Lower lobe of right lung (tissue), 2 donors: ENCODE measurements around the gene IL15RA. TPM values are rescaled to one million over a fixed set of nuclear protein-coding genes. Genes with fewer than 3 reads are reported as not detected.
A peak's percentile ranks its signal among the peaks of the same experiment; 100 is the strongest.

Experiments
- ATAC-seq, 2 donors: fragments of 200-7000 bp; cut with Tn5 transposase; one replicate each; pipeline ENCODE4 v1.9.1; 2020 to 2022; ENCODE audit warnings: mild to moderate bottlenecking in 2 of 2, moderate library complexity in 2 of 2
- DNase-seq: peaks from one replicate; pipeline ENCODE4 v3.0.0-alpha.2; 2020
- H3K27ac ChIP-seq: fragments of 200-600 bp; one replicate; pipeline ENCODE4 v1.8.0; 2022
- H3K27me3 ChIP-seq: fragments of 200-600 bp; one replicate; pipeline ENCODE4 v1.8.0; 2022; ENCODE audit warnings: low read depth
- H3K36me3 ChIP-seq: fragments of 200-600 bp; one replicate; pipeline ENCODE4 v1.8.0; 2022; ENCODE audit warnings: mild to moderate bottlenecking
- H3K4me1 ChIP-seq: fragments of 200-600 bp; one replicate; pipeline ENCODE4 v1.8.0; 2022
- H3K4me3 ChIP-seq: fragments of 200-600 bp; one replicate; pipeline ENCODE4 v1.8.0; 2022; ENCODE audit warnings: mild to moderate bottlenecking
- H3K9me3 ChIP-seq: fragments of 200-600 bp; one replicate; pipeline ENCODE4 v1.8.0; 2022
- CTCF ChIP-seq: fragments of 200-600 bp; IDR thresholded peaks from one replicate; pipeline ENCODE4 v1.8.0; 2022; ENCODE audit warnings: antibody characterized with exemption, mild to moderate bottlenecking
- intact Hi-C: fragments of 100-400 bp; cut with DNase I; formaldehyde crosslinking; loops from one replicate; pipeline ENCODE4 v1.11.0; 2022
- total RNA-seq: library from RNA; stranded (reverse); fragmentation: NEBNext Ultra II Directional; extraction: Animal tissue kit (Norgen Biotek cat#: 25700); gene quantifications from one replicate; pipeline ENCODE4 v1.2.1, GENCODE V29; 2021
- donor health status: DM: no; HTN: yes; CAD: no; lungs with severe emphysema.

IL15RA gene
- total RNA-seq, 1 donor from 2014 or later = 28.5 TPM

- peaks cover 30% of the 10 kb centered on the region for H3K4me1 ChIP-seq
- no peak overlapping the region for H3K27ac ChIP-seq
- H3K27me3 ChIP-seq = no peaks in the 10 kb centered on the region
- DNase-seq (peak; percentile 42), ATAC-seq (no peak)
- TF ChIP-seq CTCF = no peak
- intact Hi-C loops = no loop called here
- H3K36me3 ChIP-seq = peaks cover 26% of the 10 kb centered on the region
- no peak overlapping the region for H3K4me3 ChIP-seq
- H3K9me3 ChIP-seq = no peaks in the 10 kb centered on the region
Measured at GRCh38 chr10:5968681-5969453, 8.5 kb downstream of the IL15RA start.

- TF ChIP-seq CTCF = no peak
- Histone ChIP-seq H3K4me1 (peaks cover 30% of the 10 kb centered on the region), H3K27me3 (no peaks in the 10 kb centered on the region), H3K36me3 (peaks cover 33% of the 10 kb centered on the region), H3K9me3 (no peaks in the 10 kb centered on the region), H3K4me3 (no peak overlapping the region), H3K27ac (no peak overlapping the region)
- DNase-seq (peak; percentile 15), ATAC-seq (no peak)
- intact Hi-C loops = no loop called here
Measured at GRCh38 chr10:5968037-5968680, 9.2 kb downstream of the IL15RA start.

DNA sequence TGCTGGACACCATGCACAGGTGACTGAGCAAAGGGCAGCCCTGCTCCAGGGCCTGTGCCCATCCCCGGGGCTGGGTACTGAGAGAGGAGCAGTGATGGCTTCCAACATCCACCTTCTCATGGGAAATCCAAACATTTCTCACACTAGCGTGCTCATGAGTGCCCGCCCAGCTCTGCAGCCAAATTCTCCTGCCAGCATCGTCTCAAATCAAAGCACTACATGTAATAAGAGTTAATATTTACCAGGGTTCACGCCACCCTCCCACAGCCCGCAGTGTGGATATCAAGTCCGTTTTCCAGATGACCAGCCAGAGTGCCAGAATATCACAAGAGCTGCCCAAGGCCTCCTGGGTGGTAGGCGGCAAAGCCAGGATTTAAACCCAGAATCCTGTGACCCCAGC is 12.1 kb downstream of the IL15RA start:
- H3K36me3 ChIP-seq = peaks cover 59% of the 10 kb centered on the region
- DNase-seq = peak; percentile 32
- H3K4me1 ChIP-seq = peaks cover 2% of the 10 kb centered on the region
- H3K27ac ChIP-seq = no peak overlapping the region
- H3K4me3 ChIP-seq = no peak overlapping the region
- H3K9me3 ChIP-seq = no peaks in the 10 kb centered on the region
- intact Hi-C loops = no loop called here
- no peaks in the 10 kb centered on the region for H3K27me3 ChIP-seq
- no peak for TF ChIP-seq CTCF
- peak in 1 of 2 donors; percentile 28 for ATAC-seq

GRCh38 chr10:5964736-5965135 is 12.6 kb downstream of the IL15RA start:
- Histone ChIP-seq H3K4me1 (no peaks in the 10 kb centered on the region), H3K36me3 (peaks cover 65% of the 10 kb centered on the region), H3K27ac (no peak overlapping the region), H3K27me3 (no peaks in the 10 kb centered on the region), H3K9me3 (no peaks in the 10 kb centered on the region), H3K4me3 (no peak overlapping the region)
- TF ChIP-seq CTCF = no peak
- DNase-seq (peak; percentile 24), ATAC-seq (no peak)
- intact Hi-C loops = no loop called here

DNA sequence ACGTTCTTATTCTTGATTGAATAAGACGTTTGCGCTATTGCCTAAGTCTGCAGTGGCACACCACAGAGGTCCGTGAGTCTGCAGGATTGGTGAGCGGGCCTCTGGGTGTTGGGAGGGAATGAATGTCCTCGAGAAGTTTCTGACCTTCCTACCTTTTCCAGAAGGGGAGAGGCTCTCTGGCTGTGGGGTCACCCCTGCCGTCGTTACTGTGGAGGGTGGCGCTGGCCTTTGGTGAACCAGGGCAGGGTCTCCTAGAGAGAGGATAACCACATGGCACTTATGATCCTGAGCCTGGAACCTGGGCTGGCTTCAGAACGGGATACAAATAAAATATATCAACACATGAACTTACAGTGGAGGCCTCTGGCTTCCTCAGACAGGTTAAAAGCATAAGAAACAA is 13.8 kb downstream of the IL15RA start:
- Histone ChIP-seq H3K27ac (no peak overlapping the region), H3K27me3 (no peaks in the 10 kb centered on the region), H3K36me3 (peaks cover 74% of the 10 kb centered on the region), H3K4me3 (no peak overlapping the region), H3K9me3 (no peaks in the 10 kb centered on the region), H3K4me1 (no peaks in the 10 kb centered on the region)
- no peak for ATAC-seq
- TF ChIP-seq CTCF = no peak
- intact Hi-C loops = no loop called here
- peak; percentile 10 for DNase-seq
